Measurements from ENCODE around the gene FFAR2.
"Not testable (repeated sequence)": the region's sequence is repeated elsewhere in the genome, so short reads cannot be mapped to it uniquely, and the experiment has no call there.

Gene FFAR2
- 0.13 to 0.62 reads per million in 2 donors for total RNA-seq

GRCh38 chr19:35447606-35448469 is at the start of gene FFAR2:
FFAR2 (plus strand) TSS chr19:35448257; CDS start chr19:35449715, 1,458 bp downstream.
- no peak for DNase-seq

GRCh38 chr19:35398570-35398969 is 49.5 kb upstream of the FFAR2 start:
- DNase-seq = no peak

DNA sequence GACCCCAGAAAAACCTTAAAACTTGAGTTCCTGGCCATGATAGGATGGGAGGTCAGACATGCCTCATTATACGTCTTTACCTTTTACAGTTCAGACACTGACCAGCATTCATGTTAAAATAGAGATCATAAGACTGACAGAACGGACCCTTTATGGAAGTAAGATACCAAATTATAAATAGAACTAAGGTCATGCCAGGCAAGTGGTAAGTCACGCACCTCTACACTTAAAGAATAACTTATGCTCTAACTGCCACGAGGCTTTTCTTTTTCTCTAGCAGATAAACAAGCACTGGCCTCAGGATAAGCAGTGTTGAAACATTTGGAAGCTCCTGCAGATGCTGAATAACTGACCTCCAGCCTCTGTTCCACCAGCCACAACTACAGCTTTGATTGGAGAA is 48.8 kb upstream of the FFAR2 start:
- DNase-seq = no peak

GRCh38 chr19:35399948-35400772 is 47.9 kb upstream of the FFAR2 start:
- no peak for DNase-seq

GRCh38 chr19:35400773-35401100 is 47.3 kb upstream of the FFAR2 start:
- no peak for DNase-seq

DNA sequence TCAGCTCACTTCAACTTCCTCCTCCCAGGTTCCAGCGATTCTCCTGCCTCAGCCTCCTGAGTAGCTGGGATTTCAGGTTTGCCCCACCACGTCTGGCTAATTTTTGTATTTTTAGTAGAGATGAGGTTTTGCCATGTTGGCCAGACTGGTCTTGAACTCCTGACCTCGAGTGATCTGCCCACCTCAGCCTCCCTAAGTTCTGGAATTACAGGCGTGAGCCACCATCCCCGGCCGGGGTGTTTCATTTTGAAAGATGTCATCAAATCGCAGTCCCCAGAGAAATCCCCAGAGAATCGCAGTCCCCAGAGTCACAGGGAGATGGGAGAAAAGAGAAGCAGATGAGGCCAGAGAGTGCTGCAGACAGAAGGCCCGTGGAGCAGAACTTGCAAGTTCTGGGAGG is 46.6 kb upstream of the FFAR2 start:
- DNase-seq = not testable (repeated sequence)

DNA sequence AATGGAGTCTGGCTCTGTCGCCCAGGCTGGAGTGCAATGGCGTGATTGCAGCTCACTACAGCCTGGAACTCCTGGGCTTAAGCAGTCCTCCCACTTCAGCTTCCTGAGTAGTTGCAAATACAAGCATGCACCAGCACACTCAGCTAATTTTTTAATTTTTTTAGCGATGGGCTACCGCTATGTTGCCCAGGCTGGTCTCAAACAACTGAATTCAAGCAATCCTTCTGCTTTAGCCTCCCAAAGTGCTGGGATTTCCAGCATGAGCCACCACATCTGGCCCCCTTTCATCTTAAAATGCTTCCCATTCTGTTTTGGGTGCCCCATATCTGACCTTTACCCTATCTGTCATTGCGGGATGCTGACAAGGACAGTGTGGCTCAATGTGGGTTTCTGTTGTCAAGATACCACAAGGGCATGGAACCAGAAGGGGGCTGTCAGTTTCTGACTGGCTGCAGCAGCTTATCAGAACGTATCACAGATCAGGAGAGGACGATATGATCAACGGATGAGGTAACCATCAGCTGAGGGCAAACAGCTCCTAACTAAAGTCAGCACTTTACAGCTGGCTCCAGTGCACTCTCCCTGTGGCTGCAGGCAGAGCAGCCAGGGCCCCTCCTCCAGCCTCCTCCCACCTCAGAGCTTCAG is 44.8 kb upstream of the FFAR2 start:
- DNase-seq = peak in 1 of 5 experiments; percentile 86

DNA sequence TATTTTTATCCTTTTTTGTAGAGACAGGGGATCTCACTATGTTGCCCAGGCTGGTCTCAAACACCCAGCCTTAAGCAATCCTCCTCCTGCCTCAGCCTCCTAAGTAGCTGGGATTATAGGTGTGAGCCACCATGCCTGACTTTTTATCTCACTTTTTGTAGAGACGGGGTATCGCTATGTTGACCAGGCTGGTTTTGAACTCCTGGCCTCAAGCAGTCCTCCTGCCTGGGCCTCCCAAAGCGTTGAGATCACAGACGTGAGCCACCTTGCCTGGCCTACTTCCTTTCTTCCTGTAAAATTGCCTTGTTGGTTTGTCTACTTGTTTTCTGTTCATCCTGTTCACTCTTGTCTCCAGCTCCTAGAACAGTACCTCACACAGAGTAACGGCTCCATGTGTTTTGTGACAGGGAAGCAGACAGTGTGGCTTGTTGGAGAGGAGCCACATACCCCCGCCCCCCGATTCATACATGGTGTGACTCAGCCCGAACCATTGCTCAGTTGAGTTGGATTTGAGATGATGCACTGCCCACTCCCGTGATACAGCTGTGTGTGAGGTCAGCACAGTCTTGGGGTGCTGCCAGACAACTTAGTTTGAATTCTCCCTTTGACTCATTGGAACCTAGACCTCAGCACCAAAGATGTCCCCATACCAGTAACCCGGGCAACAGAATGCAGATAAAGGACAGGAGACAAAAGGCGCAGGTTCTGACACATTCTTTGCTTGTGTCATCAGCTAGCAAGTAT is 43.0 kb upstream of the FFAR2 start:
- peak in 2 of 5 experiments; percentile 25 to 82 for DNase-seq

DNA sequence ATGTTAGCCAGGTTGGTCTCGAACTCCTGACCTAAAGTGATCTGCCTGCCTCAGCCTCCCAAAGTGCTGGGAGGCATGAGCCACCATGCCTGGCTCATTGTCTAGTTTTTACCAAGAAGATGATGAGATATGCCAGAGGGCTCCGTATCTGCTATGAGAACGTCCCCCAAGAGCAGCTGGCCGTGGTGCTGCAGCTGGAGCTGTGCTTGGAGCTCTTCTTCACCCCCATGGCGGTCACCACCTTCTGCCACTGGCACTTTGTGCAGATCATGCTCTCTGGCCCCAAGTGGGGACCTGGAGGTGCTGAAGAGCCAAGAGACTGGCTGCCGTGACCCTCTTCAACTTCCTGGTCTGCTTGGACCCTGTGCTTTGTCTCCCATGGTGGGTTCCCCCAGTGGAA is 40.4 kb upstream of the FFAR2 start:
- DNase-seq = no peak

GRCh38 chr19:35408284-35409171 is 39.5 kb upstream of the FFAR2 start:
- DNase-seq = no peak

GRCh38 chr19:35409191-35409590 is 38.9 kb upstream of the FFAR2 start:
- DNase-seq = no peak

DNA sequence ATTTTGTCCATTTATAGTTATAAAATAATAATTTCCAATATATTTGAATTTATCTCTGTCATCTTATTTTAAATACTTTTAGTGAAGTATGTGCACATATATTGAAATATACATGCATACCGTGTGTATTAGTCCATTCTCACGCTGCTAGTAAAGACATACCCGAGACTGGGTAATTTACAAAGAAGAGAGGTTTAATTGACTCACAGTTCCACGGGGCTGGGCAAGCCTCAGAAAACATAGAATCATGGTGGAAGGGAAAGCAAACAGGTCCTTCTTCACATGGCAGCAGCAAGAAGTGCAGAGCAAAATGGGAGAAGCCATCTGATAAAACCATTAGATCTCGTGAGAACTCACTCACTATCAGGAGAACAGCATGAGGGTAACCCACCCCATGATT is 37.6 kb upstream of the FFAR2 start:
- no peak for DNase-seq

- DNase-seq = no peak
Measured at GRCh38 chr19:35414442-35414841, 33.6 kb upstream of the FFAR2 start.

DNA sequence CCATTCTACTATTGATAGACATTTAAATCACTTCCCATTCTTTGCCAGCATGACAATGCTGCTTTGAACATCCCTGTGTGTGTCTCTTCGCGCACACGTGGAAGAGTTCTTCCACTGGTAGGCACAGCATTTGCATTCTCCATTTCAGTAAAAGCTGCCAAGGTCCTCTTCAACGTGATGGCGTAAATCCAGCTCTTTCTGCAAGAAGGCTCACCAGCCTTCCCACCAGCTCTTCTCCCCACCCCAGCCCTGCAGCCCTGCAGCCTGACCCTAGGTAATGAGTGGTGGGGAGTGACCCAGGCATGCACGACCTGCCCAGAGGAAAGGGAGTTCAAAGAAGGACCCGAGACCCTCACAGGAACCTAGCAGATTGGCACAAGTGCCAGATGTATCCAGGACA is 31.7 kb upstream of the FFAR2 start:
- DNase-seq = no peak

DNA sequence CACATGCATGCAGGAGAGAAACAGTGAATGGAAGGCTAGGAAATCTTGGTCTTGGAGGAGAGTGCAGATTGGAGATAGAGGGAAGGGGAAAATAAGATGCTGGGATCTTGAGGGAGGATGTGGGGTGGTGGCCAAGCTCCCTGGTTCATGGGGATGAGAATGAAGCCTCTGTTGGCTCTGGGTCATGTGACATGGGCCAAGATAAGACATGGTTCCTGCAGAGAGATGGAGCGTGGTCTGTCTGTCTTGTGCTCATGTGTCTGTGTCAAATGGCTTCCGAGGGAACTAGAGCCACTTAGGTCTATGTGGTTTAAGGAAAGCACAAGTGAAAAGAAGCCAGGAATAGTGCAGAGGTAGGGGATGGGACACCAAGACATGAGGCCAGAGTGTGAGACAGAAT is 30.8 kb upstream of the FFAR2 start:
- no peak for DNase-seq

GRCh38 chr19:35417713-35418534 is 30.1 kb upstream of the FFAR2 start:
- DNase-seq = no peak

DNA sequence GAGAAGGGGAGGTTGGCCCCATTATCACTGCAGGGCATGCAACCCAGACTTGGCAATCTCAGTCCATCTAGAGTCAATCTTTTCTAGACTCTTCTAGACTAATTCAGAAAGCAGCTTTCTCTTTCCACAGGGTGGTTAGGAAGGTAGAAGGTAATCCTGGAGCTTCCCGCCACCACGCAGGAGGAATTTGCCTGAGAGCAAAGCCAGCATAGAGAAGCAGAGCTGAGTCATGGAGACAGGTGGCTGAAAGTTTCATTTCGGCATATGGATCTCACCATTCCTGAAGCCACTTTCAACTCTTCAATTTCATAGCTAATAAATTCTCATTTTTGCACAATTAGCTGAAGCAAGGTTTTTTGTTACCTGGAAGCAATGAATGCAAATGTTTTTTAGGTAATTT is 29.0 kb upstream of the FFAR2 start:
- no peak for DNase-seq

- DNase-seq = no peak
Measured at GRCh38 chr19:35419805-35420204, 28.3 kb upstream of the FFAR2 start.

DNA sequence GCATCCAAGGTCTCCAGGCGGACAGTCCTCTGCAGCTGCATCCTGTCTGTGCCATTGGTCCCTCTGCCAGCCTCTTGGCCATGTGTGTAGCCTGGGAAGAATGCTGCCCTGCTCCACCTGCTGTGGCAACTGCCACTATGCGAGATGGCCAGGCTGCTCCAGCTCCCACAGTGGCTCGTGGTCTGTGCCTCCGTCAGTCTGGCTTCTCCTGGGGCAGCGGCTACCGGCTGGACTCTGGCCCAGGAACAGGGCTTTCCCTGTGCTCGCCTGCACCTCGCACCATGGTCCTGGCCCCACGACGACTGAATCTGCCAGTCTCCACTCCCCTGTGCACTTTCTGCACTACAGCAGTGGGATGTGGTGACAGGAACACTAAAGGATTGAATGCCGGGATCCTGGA is 26.7 kb upstream of the FFAR2 start:
- no peak for DNase-seq

DNA sequence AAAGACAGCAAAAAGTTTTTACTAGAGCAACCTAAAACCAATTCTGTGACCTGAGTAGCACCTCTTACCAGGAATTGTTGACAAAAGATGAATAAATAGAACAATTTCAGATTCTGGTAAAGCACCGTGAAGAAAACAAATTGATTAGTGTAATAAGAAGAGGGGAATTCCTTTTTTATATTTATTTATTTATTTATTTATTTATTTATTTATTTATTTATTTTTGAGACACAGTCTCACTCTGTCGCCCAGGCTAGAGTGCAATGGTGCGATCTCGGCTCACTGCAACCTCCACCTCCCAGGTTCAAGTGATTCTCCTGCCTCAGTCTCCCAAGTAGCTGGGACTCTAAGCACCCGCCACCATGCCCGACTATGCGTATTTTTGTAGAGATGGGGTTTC is 24.7 kb upstream of the FFAR2 start:
- not testable (repeated sequence) for DNase-seq

- DNase-seq = no peak
Measured at GRCh38 chr19:35425682-35426081, 22.4 kb upstream of the FFAR2 start.

Data from T-helper 2 cell (primary cell).